HG03558 (cell line): ENCODE results near the gene C2CD3.
"Not testable (repeated sequence)": the region's sequence is repeated elsewhere in the genome, so short reads cannot be mapped to it uniquely, and the experiment has no call there.

Experiments
- ATAC-seq: cut with Tn5 transposase; IDR thresholded peaks from one replicate; pipeline ENCODE4 v1.9.1; 2021; ENCODE audit warnings: moderate number of reproducible peaks; ENCODE audit not compliant: unreplicated experiment; ENCODE audit errors: extremely low read depth

The C2CD3 gene

GRCh38 chr11:73988227-73988626 is 182.6 kb downstream of the C2CD3 start:
- ATAC-seq: no peak

- not testable (repeated sequence) for ATAC-seq
Observed at GRCh38 chr11:73985661-73986060, 185.1 kb downstream of the C2CD3 start.

GRCh38 chr11:73983741-73984538 is 186.9 kb downstream of the C2CD3 start:
- no peak for ATAC-seq

- peak; percentile 44 for ATAC-seq
Observed at GRCh38 chr11:73982990-73983740, 187.6 kb downstream of the C2CD3 start.

- no peak for ATAC-seq
Observed at GRCh38 chr11:73982595-73982989, 188.2 kb downstream of the C2CD3 start, which contains the start of gene UCP2. Gene UCP2 (minus strand): TSS chr11:73982843. CDS start chr11:73978378, 4,465 bp downstream.

GRCh38 chr11:73981051-73981805 is 189.6 kb downstream of the C2CD3 start:
- ATAC-seq: no peak

GRCh38 chr11:73980001-73980961 is 190.5 kb downstream of the C2CD3 start:
- ATAC-seq: peak; percentile 25

- ATAC-seq: no peak
Observed at GRCh38 chr11:73978576-73979086, 192.2 kb downstream of the C2CD3 start.

GRCh38 chr11:73977856-73978519 is 192.8 kb downstream of the C2CD3 start:
- ATAC-seq: no peak

GRCh38 chr11:73976451-73977151 is 194.2 kb downstream of the C2CD3 start:
- ATAC-seq: no peak

- no peak for ATAC-seq
Observed at GRCh38 chr11:73975479-73975757, 195.4 kb downstream of the C2CD3 start.

GRCh38 chr11:73974604-73975478 is 196.0 kb downstream of the C2CD3 start:
- no peak for ATAC-seq

- no peak for ATAC-seq
Observed at GRCh38 chr11:73972620-73973449, 198.0 kb downstream of the C2CD3 start.

GRCh38 chr11:73972187-73972586 is 198.6 kb downstream of the C2CD3 start:
- ATAC-seq: no peak

GRCh38 chr11:73971175-73971719 is 199.6 kb downstream of the C2CD3 start:
- no peak for ATAC-seq

GRCh38 chr11:73969991-73970800 is 200.6 kb downstream of the C2CD3 start:
- no peak for ATAC-seq
